ENCODE measurements around the gene BICD1.

- no peak for TF ChIP-seq CTCF (IDR thresholded peaks at IDR 0.05)
- no peak for TF ChIP-seq POLR2A (IDR thresholded peaks at IDR 0.05)
These were observed 6.3 kb upstream of the BICD1 start for GRCh38 chr12:32100361-32100760.
